AG09319 (cell line): ENCODE measurements around the gene RBM20.
A peak's percentile ranks its signal among the peaks of the same experiment; 100 is the strongest.

Source experiments
- DNase-seq: peaks from one replicate; pipeline ENCODE4 v3.0.0-alpha.2; 2010; ENCODE audit warnings: low read depth; ENCODE audit errors: extremely low read depth
- TF ChIP-seq, protein P1 (sequence below): IDR thresholded peaks from 2 replicates; pipeline ENCODE4 v1.5.1; 2011; ENCODE audit warnings: low read depth, mild to moderate bottlenecking, inconsistent platforms, low read length, moderate library complexity

Gene RBM20

DNA sequence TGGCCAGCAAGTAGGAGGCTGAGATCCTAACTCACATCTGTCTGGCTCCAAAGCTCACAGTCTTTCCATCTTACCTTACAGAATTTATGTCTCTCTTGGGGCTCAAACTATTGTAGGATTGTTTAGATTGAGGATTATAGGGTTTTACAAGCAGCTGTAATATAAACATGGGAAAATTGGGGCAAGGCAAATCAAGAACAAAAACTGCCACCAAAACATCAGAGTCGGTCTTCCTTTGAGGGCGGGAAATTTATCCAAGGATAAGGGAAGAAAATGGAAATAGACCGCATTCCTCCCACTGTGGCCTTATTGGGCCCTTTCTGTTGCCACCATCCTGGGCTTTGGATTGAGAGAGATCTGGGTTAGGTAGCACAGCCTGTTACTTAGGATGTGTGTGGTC is 22.5 kb downstream of the RBM20 start:
- TF ChIP-seq, protein P1, sequence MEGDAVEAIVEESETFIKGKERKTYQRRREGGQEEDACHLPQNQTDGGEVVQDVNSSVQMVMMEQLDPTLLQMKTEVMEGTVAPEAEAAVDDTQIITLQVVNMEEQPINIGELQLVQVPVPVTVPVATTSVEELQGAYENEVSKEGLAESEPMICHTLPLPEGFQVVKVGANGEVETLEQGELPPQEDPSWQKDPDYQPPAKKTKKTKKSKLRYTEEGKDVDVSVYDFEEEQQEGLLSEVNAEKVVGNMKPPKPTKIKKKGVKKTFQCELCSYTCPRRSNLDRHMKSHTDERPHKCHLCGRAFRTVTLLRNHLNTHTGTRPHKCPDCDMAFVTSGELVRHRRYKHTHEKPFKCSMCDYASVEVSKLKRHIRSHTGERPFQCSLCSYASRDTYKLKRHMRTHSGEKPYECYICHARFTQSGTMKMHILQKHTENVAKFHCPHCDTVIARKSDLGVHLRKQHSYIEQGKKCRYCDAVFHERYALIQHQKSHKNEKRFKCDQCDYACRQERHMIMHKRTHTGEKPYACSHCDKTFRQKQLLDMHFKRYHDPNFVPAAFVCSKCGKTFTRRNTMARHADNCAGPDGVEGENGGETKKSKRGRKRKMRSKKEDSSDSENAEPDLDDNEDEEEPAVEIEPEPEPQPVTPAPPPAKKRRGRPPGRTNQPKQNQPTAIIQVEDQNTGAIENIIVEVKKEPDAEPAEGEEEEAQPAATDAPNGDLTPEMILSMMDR, result no peak
- no peak for DNase-seq

DNA sequence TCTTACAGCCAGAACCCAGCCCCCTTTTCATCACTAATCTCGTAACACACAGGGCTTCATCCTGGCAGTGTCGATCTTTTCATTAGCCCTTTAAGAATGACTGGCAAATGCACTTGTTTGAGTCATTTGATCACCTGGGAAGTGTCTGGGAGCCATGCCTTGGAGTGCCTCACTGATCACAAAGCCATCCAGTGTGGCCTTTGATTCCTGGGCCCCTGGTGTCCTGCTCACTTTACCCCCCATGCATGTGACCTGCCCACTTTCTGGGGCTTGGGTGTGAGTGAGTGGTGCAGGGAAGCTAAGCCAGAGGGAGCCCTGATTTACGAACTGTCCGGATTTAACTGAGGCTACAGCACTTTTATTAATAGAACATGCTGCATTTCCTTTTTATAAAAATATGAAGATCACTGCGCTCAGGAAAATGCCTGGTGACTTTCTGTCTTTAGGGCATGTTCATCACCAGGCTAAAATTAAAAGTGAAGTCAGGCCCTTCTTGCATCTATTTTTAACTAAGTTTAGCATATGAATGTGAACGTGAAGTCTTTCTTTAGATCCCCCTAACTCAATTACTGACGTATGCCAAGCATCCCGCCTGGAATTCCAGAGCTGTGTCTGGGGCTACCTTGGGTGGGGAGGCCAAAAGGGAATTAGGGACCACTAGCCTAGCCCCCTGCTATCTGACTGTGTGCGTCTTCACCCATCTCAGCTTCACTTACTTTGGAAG is 23.6 kb downstream of the RBM20 start:
- no peak for DNase-seq
- TF ChIP-seq, protein P1, result no peak

DNA sequence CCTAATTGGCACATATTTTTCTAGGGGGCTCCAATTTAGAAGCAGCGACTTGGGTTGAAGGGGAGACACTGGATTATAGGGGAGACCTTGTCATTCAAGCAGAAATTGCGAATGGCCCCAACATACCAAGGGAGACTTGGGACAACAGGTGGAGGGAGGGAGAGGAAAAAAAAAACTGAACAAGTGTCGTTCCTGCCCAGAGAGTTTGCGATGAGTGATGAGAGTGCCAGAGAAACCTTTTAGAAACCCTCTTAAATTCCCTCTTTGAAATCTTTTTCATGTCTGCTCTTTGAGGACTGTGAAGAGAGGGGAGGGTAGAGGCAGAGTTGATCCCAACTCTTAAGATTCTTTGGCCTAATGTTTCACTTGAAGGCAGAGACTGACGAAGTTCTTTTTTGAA is 24.3 kb downstream of the RBM20 start:
- TF ChIP-seq, protein P1, result no peak
- no peak for DNase-seq

DNA sequence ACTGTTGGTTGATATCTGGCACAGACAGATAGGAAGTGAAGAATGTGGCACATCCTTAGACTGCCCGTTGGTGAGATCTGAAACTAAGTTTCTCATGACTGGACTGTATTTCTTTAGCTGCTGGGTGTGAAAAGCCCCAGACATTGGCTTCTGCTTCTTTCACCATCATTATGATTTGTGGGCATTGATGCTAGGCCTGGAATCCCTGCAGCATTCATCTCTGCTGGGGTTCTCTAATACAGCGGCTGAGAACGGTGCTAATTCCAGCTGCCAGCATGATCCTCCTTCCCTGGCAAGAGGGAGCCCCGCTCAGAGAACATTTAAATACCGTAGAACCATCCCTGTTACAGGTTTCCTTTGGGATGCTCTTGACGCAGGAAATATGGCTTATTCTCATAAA is 26.2 kb downstream of the RBM20 start:
- TF ChIP-seq, protein P1, result no peak
- no peak for DNase-seq

DNA sequence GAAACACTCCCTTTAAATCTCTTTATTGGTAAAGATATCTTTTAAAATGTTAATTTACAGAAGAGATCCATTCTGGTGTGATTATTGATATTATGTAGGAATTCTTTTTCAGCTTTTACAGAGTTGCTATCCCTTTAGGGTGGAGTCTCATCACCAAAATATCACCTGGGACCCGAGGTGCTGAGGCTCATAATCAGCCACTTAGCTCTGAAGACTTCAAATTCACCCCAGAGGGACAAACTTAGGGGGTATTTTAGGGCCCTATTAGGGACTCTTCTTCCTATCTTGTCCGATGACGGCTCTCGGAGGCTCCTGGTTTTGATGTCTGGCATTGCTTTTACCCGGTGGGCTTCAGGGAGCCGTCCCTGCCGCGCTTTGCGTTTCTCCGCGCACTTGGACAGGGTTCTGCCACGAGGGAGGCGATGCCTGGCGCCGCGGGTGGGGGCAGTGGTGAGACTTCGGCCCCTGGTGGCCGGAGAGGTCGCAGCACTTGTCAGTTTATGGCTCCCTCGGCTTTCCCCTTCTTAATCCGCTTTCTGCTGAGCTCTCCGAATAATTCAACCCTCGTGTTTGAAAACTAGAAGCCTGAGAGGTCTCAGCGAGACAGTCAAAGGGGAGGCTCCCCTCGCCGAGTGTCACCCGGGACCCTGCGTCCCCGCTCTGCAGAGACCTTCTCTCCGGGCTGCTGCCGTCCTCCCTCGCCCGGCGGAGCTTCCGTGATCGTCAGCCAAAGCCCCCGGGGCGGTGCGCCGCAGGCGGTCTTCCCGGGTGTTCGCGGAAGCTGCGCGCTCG is 27.8 kb downstream of the RBM20 start:
- DNase-seq, result no peak
- TF ChIP-seq, protein P1, result peak; percentile 90

DNA sequence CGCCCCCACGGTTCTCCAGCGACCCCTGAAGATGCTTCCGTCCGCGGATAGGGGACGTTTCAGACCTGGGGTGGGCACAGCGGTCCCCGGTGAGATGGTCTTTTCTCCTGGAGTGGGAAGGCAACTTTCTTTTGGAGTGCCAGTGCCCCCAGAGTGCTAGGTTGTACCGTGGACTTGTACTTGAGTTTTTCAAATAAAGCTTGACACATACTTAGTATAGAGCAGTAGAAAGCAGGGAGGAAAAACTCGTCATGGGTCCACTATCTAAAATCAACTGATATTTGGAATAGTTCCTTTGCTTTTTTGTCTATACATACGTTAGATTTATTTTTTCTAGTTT is 28.4 kb downstream of the RBM20 start:
- TF ChIP-seq, protein P1, result no peak

DNA sequence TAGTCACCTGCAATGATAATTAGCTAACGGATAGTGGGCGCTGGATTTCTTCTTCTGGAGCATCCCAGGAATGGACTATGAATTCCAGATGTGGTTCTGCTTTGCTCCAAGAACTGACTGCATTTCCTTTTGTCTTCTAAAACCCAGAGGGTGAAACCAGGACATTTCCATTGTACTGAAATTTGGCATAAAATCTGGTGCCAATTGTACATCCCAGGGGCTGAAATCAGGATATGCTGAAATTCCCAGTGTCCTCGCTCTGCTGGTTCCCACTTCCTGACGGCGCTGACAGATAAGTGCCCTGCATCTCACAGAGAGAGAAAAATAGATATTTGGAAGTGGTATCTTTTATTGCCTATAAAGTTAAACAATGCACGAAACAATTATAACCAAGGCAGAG is 31.9 kb downstream of the RBM20 start:
- TF ChIP-seq, protein P1, result no peak
- no peak for DNase-seq

More for the DNA sequence above, 28.4 kb downstream of the RBM20 start:
- DNase-seq, result no peak
